IPS-15b (cell line): Measurements from ENCODE around the gene PLAC8L1.

Experiments
- H3K27me3 ChIP-seq: one replicate; pipeline ENCODE4 v1.6.1; 2013; ENCODE audit warnings: low read length; ENCODE audit not compliant: control insufficient read depth, insufficient read depth
- H3K36me3 ChIP-seq: one replicate; pipeline ENCODE4 v1.6.1; 2013; ENCODE audit warnings: low read length; ENCODE audit not compliant: control insufficient read depth, insufficient read depth
- H3K4me1 ChIP-seq: one replicate; pipeline ENCODE4 v1.6.1; 2013; ENCODE audit warnings: mild to moderate bottlenecking, low read length; ENCODE audit not compliant: control insufficient read depth, insufficient read depth
- H3K4me3 ChIP-seq: one replicate; pipeline ENCODE4 v1.5.1; 2013; ENCODE audit warnings: low read depth, low read length
- H3K9ac ChIP-seq: one replicate; pipeline ENCODE4 v1.6.1; 2013; ENCODE audit warnings: low read depth, mild to moderate bottlenecking, low read length
- H3K9me3 ChIP-seq: one replicate; pipeline ENCODE4 v1.6.1; 2013; ENCODE audit warnings: mild to moderate bottlenecking, low read length; ENCODE audit not compliant: control insufficient read depth, insufficient read depth

PLAC8L1 gene

GRCh38 chr5:146060221-146060585 is 45.2 kb downstream of the PLAC8L1 start:
- Histone ChIP-seq H3K4me1 (no peaks in the 10 kb centered on the region), H3K9me3 (no peaks in the 10 kb centered on the region), H3K9ac (no peak overlapping the region), H3K27me3 (no peaks in the 10 kb centered on the region), H3K36me3 (peaks cover 2% of the 10 kb centered on the region), H3K4me3 (no peak overlapping the region)

- H3K4me3 ChIP-seq, result no peak overlapping the region
Observed at GRCh38 chr5:146059460-146060220, 45.7 kb downstream of the PLAC8L1 start.

GRCh38 chr5:146055432-146055831 is 49.9 kb downstream of the PLAC8L1 start:
- peaks cover 2% of the 10 kb centered on the region for H3K36me3 ChIP-seq
- H3K4me1 ChIP-seq, result no peaks in the 10 kb centered on the region
- H3K9me3 ChIP-seq, result no peaks in the 10 kb centered on the region
- no peak overlapping the region for H3K4me3 ChIP-seq
- no peaks in the 10 kb centered on the region for H3K27me3 ChIP-seq
- H3K9ac ChIP-seq, result no peak overlapping the region

More at GRCh38 chr5:146059460-146060220, 45.7 kb downstream of the PLAC8L1 start:
- H3K36me3 ChIP-seq, result peaks cover 2% of the 10 kb centered on the region
- no peaks in the 10 kb centered on the region for H3K27me3 ChIP-seq
- H3K9me3 ChIP-seq, result no peaks in the 10 kb centered on the region
- H3K9ac ChIP-seq, result no peak overlapping the region
- no peaks in the 10 kb centered on the region for H3K4me1 ChIP-seq

GRCh38 chr5:146052780-146053179 is 52.6 kb downstream of the PLAC8L1 start:
- Histone ChIP-seq H3K4me3 (no peak overlapping the region), H3K4me1 (no peaks in the 10 kb centered on the region), H3K9ac (no peak overlapping the region), H3K27me3 (no peaks in the 10 kb centered on the region), H3K36me3 (peaks cover 2% of the 10 kb centered on the region), H3K9me3 (no peaks in the 10 kb centered on the region)

- no peak overlapping the region for H3K4me3 ChIP-seq
- H3K27me3 ChIP-seq, result no peaks in the 10 kb centered on the region
- H3K9me3 ChIP-seq, result no peaks in the 10 kb centered on the region
- no peaks in the 10 kb centered on the region for H3K36me3 ChIP-seq
- no peaks in the 10 kb centered on the region for H3K4me1 ChIP-seq
- H3K9ac ChIP-seq, result no peak overlapping the region
Observed at GRCh38 chr5:146051678-146052077, 53.7 kb downstream of the PLAC8L1 start.

DNA sequence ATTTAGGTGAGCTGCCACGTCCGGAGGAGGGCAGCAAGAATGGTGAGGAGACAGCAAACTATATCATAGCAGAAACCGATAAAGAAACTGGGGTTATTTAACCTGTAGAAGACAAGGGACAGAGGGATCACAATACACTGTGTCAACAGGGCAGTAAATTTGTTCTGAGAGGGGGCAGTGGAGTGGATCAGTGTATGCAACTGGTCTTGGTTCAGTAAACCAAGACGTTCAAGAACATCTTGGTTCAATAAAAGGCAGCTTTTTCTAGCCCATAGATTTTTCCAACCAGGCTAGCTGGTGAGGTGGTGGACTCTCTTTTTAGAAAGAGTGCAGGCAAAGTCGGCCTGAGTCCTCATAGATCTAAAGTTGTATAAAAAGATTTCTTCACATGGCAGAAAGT is 55.3 kb downstream of the PLAC8L1 start:
- Histone ChIP-seq H3K9me3 (no peaks in the 10 kb centered on the region), H3K27me3 (no peaks in the 10 kb centered on the region), H3K36me3 (no peaks in the 10 kb centered on the region), H3K4me3 (no peak overlapping the region), H3K9ac (no peak overlapping the region), H3K4me1 (no peaks in the 10 kb centered on the region)

GRCh38 chr5:146049704-146050026 is 55.7 kb downstream of the PLAC8L1 start:
- H3K4me3 ChIP-seq, result no peak overlapping the region
- H3K4me1 ChIP-seq, result no peaks in the 10 kb centered on the region
- no peaks in the 10 kb centered on the region for H3K9me3 ChIP-seq
- no peaks in the 10 kb centered on the region for H3K36me3 ChIP-seq
- no peaks in the 10 kb centered on the region for H3K27me3 ChIP-seq
- no peak overlapping the region for H3K9ac ChIP-seq

DNA sequence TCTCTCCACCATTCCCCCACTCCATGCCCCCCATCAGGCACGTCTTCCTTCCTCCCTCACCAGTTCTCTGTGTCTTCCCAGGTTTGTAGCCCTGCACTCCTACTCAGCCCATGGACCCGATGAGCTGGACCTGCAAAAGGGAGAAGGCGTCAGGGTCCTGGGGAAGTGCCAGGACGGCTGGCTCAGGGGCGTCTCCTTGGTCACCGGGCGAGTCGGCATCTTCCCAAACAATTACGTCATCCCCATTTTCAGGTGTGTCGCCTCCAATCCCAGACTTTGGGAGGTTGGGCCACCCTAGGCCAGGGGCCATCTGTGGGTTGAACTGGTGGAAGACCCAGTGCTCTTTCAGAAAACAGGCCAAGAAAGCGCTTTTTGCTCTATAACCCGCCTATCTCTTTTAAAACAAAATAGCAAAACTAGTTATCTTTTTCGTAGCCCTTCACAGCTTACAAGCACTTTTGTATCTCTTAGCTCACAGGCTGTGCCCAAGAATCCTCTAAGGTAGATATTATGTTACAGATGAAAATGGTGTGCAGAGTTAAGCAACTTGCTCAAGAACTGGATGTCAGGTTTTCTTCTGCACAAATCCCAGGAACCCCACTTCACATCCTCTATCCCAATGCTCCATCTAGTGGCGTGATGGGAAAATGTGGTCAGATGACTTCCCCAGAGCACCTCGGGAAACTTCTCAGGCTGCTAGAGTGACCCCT is 56.2 kb downstream of the PLAC8L1 start:
- Histone ChIP-seq H3K4me1 (no peaks in the 10 kb centered on the region), H3K9ac (no peak overlapping the region), H3K27me3 (no peaks in the 10 kb centered on the region), H3K9me3 (no peaks in the 10 kb centered on the region), H3K36me3 (no peaks in the 10 kb centered on the region), H3K4me3 (no peak overlapping the region)

DNA sequence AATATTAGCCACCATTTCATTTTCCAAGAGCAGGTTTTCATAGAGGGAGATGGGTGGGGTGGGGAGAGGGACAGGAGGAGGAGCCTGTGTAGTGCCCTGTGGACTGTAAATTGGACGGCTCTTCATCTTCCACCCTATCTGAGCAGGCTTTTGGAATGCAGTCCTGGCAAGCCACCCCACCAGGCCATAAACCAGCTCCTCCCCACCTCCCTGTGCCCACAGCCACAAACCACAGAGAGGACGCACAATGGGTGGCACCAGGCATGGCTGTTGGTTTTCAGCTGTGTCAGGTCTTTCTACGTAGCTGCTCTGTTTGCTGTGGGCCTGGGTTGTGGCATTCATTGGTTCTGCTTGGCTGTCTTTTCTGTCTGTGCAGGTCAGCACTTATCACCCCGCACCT is 58.0 kb downstream of the PLAC8L1 start:
- Histone ChIP-seq H3K36me3 (no peaks in the 10 kb centered on the region), H3K4me3 (no peak overlapping the region)

GRCh38 chr5:146043722-146044121 is 61.7 kb downstream of the PLAC8L1 start:
- Histone ChIP-seq H3K27me3 (no peaks in the 10 kb centered on the region), H3K36me3 (no peaks in the 10 kb centered on the region), H3K9ac (no peak overlapping the region), H3K9me3 (no peaks in the 10 kb centered on the region), H3K4me1 (no peaks in the 10 kb centered on the region), H3K4me3 (no peak overlapping the region)

More for the DNA sequence above, 58.0 kb downstream of the PLAC8L1 start:
- H3K4me1 ChIP-seq, result no peaks in the 10 kb centered on the region
- no peaks in the 10 kb centered on the region for H3K27me3 ChIP-seq
- H3K9ac ChIP-seq, result no peak overlapping the region
- H3K9me3 ChIP-seq, result no peaks in the 10 kb centered on the region

DNA sequence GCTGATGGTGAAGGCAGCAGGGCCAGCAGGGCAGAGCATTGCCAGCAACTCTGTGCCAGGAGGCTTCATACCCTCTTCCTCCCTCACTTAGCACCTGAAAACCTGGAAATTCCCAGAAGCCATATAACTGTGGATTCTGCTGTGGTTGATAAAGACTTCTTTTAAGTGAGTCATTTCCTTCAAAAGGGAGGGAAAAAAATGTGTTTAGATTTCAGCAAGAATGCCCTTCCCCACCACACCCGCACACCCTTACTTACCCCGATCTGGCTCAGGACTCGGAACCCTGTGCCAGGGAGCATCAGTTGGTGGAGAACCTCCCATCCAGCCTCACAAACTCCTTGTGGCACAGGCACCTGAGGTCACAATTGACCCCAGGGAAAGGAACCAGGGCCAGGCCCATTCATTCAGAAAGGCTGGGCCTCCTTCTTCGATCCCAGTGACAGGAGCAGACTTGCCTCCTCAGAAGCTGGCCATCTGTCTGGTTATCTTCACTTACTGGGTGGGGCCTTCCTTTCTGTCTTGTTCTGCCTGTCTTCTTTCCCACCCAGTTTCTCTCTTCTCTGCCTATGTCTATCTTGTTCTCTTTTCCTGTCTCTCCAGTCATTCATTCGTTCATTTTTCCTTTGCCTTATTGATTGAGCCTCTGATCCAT is 62.6 kb downstream of the PLAC8L1 start:
- H3K27me3 ChIP-seq, result no peaks in the 10 kb centered on the region
- H3K36me3 ChIP-seq, result no peaks in the 10 kb centered on the region
- H3K4me1 ChIP-seq, result no peaks in the 10 kb centered on the region
- no peak overlapping the region for H3K9ac ChIP-seq
- no peaks in the 10 kb centered on the region for H3K9me3 ChIP-seq
- H3K4me3 ChIP-seq, result no peak overlapping the region
